GM18505 (cell line): Measurements from ENCODE around the gene LSM4.
"Not testable (repeated sequence)": the region's sequence is repeated elsewhere in the genome, so short reads cannot be mapped to it uniquely, and the experiment has no call there.

ENCODE experiments used
- ATAC-seq: cut with Tn5 transposase; IDR thresholded peaks from one replicate; pipeline ENCODE4 v1.9.1; 2021; ENCODE audit not compliant: unreplicated experiment
- POLR2A ChIP-seq: IDR thresholded peaks from 4 replicates; pipeline ENCODE4 v1.6.1; 2011; ENCODE audit warnings: borderline replicate concordance; ENCODE audit not compliant: insufficient read depth, insufficient read length; ENCODE audit errors: extremely low read depth

The LSM4 gene

GRCh38 chr19:18349524-18350128, 26.8 kb upstream of the LSM4 start:
- ATAC-seq, result no peak
- TF ChIP-seq POLR2A, result no peak

- ATAC-seq, result not testable (repeated sequence)
These were observed 26.0 kb upstream of the LSM4 start for GRCh38 chr19:18348818-18349339.

GRCh38 chr19:18348171-18348570, 25.3 kb upstream of the LSM4 start:
- ATAC-seq, result no peak
- TF ChIP-seq POLR2A, result no peak

GRCh38 chr19:18346091-18346490, 23.2 kb upstream of the LSM4 start:
- ATAC-seq, result no peak
- no peak for TF ChIP-seq POLR2A

- no peak for ATAC-seq
- TF ChIP-seq POLR2A, result no peak
These were observed 22.4 kb upstream of the LSM4 start for GRCh38 chr19:18345296-18345695.

- no peak for TF ChIP-seq POLR2A
- no peak for ATAC-seq
These were observed 21.7 kb upstream of the LSM4 start for GRCh38 chr19:18344582-18344950.

GRCh38 chr19:18342090-18342632, 19.3 kb upstream of the LSM4 start:
- TF ChIP-seq POLR2A, result no peak
- no peak for ATAC-seq

GRCh38 chr19:18340990-18341868, 18.4 kb upstream of the LSM4 start:
- ATAC-seq, result no peak
- peak; percentile 29 for TF ChIP-seq POLR2A

GRCh38 chr19:18340190-18340989, 17.5 kb upstream of the LSM4 start, which contains the start of gene PGPEP1:
TSS of gene PGPEP1 (plus strand) at chr19:18340598. CDS start at chr19:18340682, 84 bp downstream.
- TF ChIP-seq POLR2A, result peak; percentile 71
- ATAC-seq, result no peak

- no peak for TF ChIP-seq POLR2A
- ATAC-seq, result no peak
These were observed 16.8 kb upstream of the LSM4 start for GRCh38 chr19:18339723-18340122.

GRCh38 chr19:18338541-18338940, 15.7 kb upstream of the LSM4 start:
- TF ChIP-seq POLR2A, result no peak
- no peak for ATAC-seq

- TF ChIP-seq POLR2A, result no peak
- ATAC-seq, result no peak
These were observed 13.2 kb upstream of the LSM4 start for GRCh38 chr19:18336121-18336520.

- no peak for ATAC-seq
- TF ChIP-seq POLR2A, result no peak
These were observed 10.8 kb upstream of the LSM4 start for GRCh38 chr19:18333680-18334079.
